K562 (cell line): ENCODE data around the gene NPNT. TPM values are rescaled to one million over a fixed set of nuclear protein-coding genes. Genes with fewer than 3 reads are reported as not detected.

Source experiments
- ATAC-seq: fragments of 200-7000 bp; cut with Tn5 transposase; 3 replicates; pipeline ENCODE4 v1.9.1; 2020; ENCODE audit warnings: moderate library complexity
- BruUV-seq: library from RNA; stranded (reverse); fragments of 400-500 nt; replicated peaks from 2 replicates; lab custom pipeline; 2021; lab: Mats Ljungman, UMichigan
- CTCF ChIA-PET: fragments of 300-600 bp; formaldehyde crosslinking; extraction: SDS; loops from one replicate; lab custom pipeline; 2021; ENCODE audit warnings: low intra/inter-chr PET ratio; lab: Yijun Ruan, JAX
- POLR2A ChIA-PET: fragments of 300-600, 350-650 bp; sonication (Branson Sonifier 250); formaldehyde crosslinking; extraction: SDS; loops from one replicate; lab custom pipeline; 2021; ENCODE audit warnings: antibody characterized with exemption, inconsistent platforms; lab: Yijun Ruan, JAX
- DNase-seq, 4 experiments: peaks; one replicate each; pipeline versions ENCODE4 v3.0.0 to v3.0.0-alpha.2; 2011 to 2018; ENCODE audit warnings: low spot score in 3 of 4, mixed read lengths in 3 of 4; ENCODE audit errors: extremely low read depth in 1 of 4
- FAIRE-seq: peaks from 2 replicates; lab custom pipeline; 2011; peaks lifted over from hg19 to GRCh38; lab: Jason Lieb, UNC
- H2AFZ ChIP-seq: 2 replicates; pipeline ENCODE4 v1.6.0; 2011; ENCODE audit warnings: low read depth, low read length, control low read depth, inconsistent platforms
- H3K27ac ChIP-seq: fragments of 200-600 bp; 3 replicates; pipeline ENCODE4 v1.8.0; 2011; ENCODE audit warnings: low read depth, mild to moderate bottlenecking, control low read depth, inconsistent platforms, low read length, moderate library complexity, mixed read lengths; ENCODE audit errors: extremely low read depth
- H3K27me3 ChIP-seq, 2 experiments: fragments of 300-600 bp in 1 of 2; 2 replicates in 1 of 2; 3 replicates in 1 of 2; pipeline versions ENCODE4 v1.6.0 to v1.8.0; 2011; ENCODE audit warnings: inconsistent platforms in 2 of 2, low read length in 2 of 2, mild to moderate bottlenecking in 1 of 2, mixed read lengths in 1 of 2, moderate library complexity in 1 of 2; ENCODE audit not compliant: control insufficient read depth in 2 of 2, insufficient read depth in 2 of 2
- H3K36me3 ChIP-seq: fragments of 300-600 bp; 3 replicates; pipeline ENCODE4 v1.8.0; 2011; ENCODE audit warnings: mild to moderate bottlenecking, low read length, inconsistent platforms; ENCODE audit not compliant: control insufficient read depth, insufficient read depth
- H3K4me1 ChIP-seq, 2 experiments: fragments of 200-600 bp in 1 of 2; replicated peaks in 1 of 2; 2 replicates in 1 of 2; 3 replicates in 1 of 2; pipeline versions ENCODE4 v1.5.1 to v1.8.0; 2011; ENCODE audit warnings: inconsistent platforms in 2 of 2, low read length in 2 of 2, mild to moderate bottlenecking in 1 of 2, mixed read lengths in 1 of 2, moderate library complexity in 1 of 2; ENCODE audit not compliant: control insufficient read depth in 2 of 2, insufficient read depth in 2 of 2
- H3K4me2 ChIP-seq: 2 replicates; pipeline ENCODE4 v1.6.1; 2011; ENCODE audit warnings: low read length, control low read depth, inconsistent platforms, mixed read lengths; ENCODE audit not compliant: insufficient read depth
- H3K4me3 ChIP-seq: fragments of 200-600 bp; sonication (generic), shearing (Covaris generic); 2 replicates; pipeline ENCODE4 v1.5.1; 2016; ENCODE audit warnings: control low read depth, inconsistent platforms
- H3K79me2 ChIP-seq: fragments of 200-600 bp; 3 replicates; pipeline ENCODE4 v1.8.0; 2011; ENCODE audit warnings: low read length, inconsistent platforms; ENCODE audit not compliant: control insufficient read depth, insufficient read depth
- H3K9ac ChIP-seq, 2 experiments: 2 replicates each; pipeline versions ENCODE4 v1.6.0 to v1.6.1; 2011; ENCODE audit warnings: low read depth in 2 of 2, low read length in 2 of 2, control low read depth in 1 of 2, inconsistent platforms in 1 of 2, mild to moderate bottlenecking in 1 of 2, mixed read lengths in 1 of 2; ENCODE audit not compliant: insufficient read depth in 1 of 2
- H3K9me1 ChIP-seq: one replicate; pipeline ENCODE4 v1.6.0; 2011; ENCODE audit warnings: inconsistent platforms, mild to moderate bottlenecking, low read length, moderate library complexity; ENCODE audit not compliant: control insufficient read depth, insufficient read depth
- H3K9me3 ChIP-seq: replicated peaks from 2 replicates; pipeline ENCODE4 v1.5.1; 2011; ENCODE audit warnings: low read depth, low read length, inconsistent platforms; ENCODE audit not compliant: control insufficient read depth, insufficient read depth
- H4K20me1 ChIP-seq: replicated peaks from 2 replicates; pipeline ENCODE4 v1.6.1; 2011; ENCODE audit warnings: low read length, inconsistent platforms, mixed read lengths; ENCODE audit not compliant: control insufficient read depth, insufficient read depth
- FOXP1 ChIP-seq: sonication (generic); formaldehyde crosslinking; IDR thresholded peaks from 2 replicates; pipeline ENCODE4 v1.8.0; 2022; ENCODE audit warnings: mild to moderate bottlenecking, missing genetic modification reagents
- KLF16 ChIP-seq: IDR thresholded peaks from 2 replicates; pipeline ENCODE4 v1.6.1; 2016; ENCODE audit warnings: antibody characterized with exemption
- PTTG1 ChIP-seq: fragments of 450-650 bp; IDR thresholded peaks from 2 replicates; pipeline ENCODE4 v1.6.1; 2016; ENCODE audit warnings: low read depth, mild to moderate bottlenecking, missing genetic modification characterization, missing compliant biosample characterization
- ZNF263 ChIP-seq: sonication (generic); formaldehyde crosslinking; IDR thresholded peaks from 2 replicates; pipeline ENCODE4 v1.8.0; 2022; ENCODE audit warnings: mild to moderate bottlenecking, missing genetic modification reagents, borderline replicate concordance
- ZNF354B ChIP-seq: fragments of 250-450 bp; sonication (Bioruptor Pico); IDR thresholded peaks from 2 replicates; pipeline ENCODE4 v1.4.0; 2020
- WGBS: fragments of 100-300 bp; shearing (Covaris generic); methylation state at CpG from one replicate; pipeline ENCODE4 v1.1.6; 2016; ENCODE audit warnings: low coverage, mixed read lengths; ENCODE audit not compliant: insufficient coverage; ENCODE audit errors: missing lambda C conversion rate; 5-methylcytosine and 5-hydroxymethylcytosine counted together
- in situ Hi-C: fragments of 300-500 bp; cut with MboI; formaldehyde crosslinking; loops from 4 replicates; pipeline ENCODE4 v1.15.0; 2018; ENCODE audit warnings: inconsistent platforms, mixed read lengths
- intact Hi-C: fragments of 100-400 bp; cut with micrococcal nuclease; formaldehyde crosslinking; loops from 2 replicates; pipeline ENCODE4 v1.14.2; 2022
- polyA plus RNA-seq, 8 experiments: library from polyadenylated mRNA; depleted of rRNA in 4 of 8; stranded (reverse) in 5 of 8; unstranded in 3 of 8; fragments of >200 nt; fragmentation: Nextera tagmentation in 2 of 8; fragmentation: Illumina TruSeq in 1 of 8; extraction: Ambion mirVana in 2 of 8; extraction: Trizol in 1 of 8; gene quantifications; 2 replicates each; pipeline versions ENCODE4 v1.2.1 to v1.2.3, GENCODE V29; 2011 to 2014; ENCODE audit warnings: inconsistent platforms in 1 of 8, missing spikeins in 1 of 8
- total RNA-seq, 7 experiments: library from RNA; depleted of rRNA in 6 of 7; stranded (reverse); fragments of >200 nt in 6 of 7; fragmentation: Illumina TruSeq in 2 of 7; extraction: Trizol in 2 of 7; gene quantifications; 2 replicates each; pipeline versions ENCODE4 v1.2.1 to v1.2.3, GENCODE V29; 2011 to 2021; ENCODE audit warnings: low replicate concordance in 1 of 7
- TF ChIP-seq, protein P1 (sequence below), 3 experiments: IDR thresholded peaks in 2 of 3; conservative IDR thresholded peaks in 1 of 3; 2 replicates each; pipeline ENCODE4 v1.5.1; 2011 to 2012; ENCODE audit warnings: low read length in 3 of 3, mild to moderate bottlenecking in 3 of 3, control low read depth in 2 of 3, improper control_type of control experiment in 1 of 3, inconsistent platforms in 1 of 3, low read depth in 1 of 3, mixed read lengths in 1 of 3, moderate library complexity in 1 of 3; ENCODE audit not compliant: insufficient read depth in 2 of 3

Gene NPNT
- total and polyA plus RNA-seq, 9 of the 15 experiments (the other 6 are each of a cell fraction or from before 2014, with no cell fraction given) = 0.22 TPM; not detected in 8

DNA sequence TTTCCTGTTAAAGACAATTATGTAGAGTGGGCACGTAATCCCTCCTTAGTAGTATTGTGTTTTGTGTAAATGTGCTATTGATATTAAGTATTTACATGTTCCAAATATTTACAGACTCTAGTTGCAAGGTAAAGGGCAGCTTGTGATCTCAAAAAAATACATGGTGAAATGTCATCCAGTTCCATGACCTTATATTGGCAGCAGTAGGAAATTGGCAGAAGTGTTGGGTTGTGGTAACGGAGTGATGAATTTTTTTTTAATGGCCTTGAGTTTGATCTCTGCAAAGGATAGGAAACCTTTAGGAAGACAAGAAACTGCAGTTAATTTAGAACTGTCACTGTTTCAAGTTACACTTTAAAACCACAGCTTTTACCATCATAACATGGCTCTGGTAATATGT is 74.3 kb downstream of the NPNT start:
- intact Hi-C loops = no loop called here
- Histone ChIP-seq H3K27ac (no peak overlapping the region), H3K9me1 (no peaks in the 10 kb centered on the region), H3K36me3 (no peaks in the 10 kb centered on the region), H3K9me3 (no peaks in the 10 kb centered on the region), H3K4me3 (no peak overlapping the region), H3K27me3 (no peaks in the 10 kb centered on the region), H4K20me1 (no peaks in the 10 kb centered on the region), H3K9ac (no peak overlapping the region), H3K4me1 (peaks cover 0 to 4% of the 10 kb centered on the region in 2 experiments; a peak in 3 of 5 replicates), H3K79me2 (no peaks in the 10 kb centered on the region), H3K4me2 (no peak overlapping the region), H2AFZ (no peak overlapping the region)
- POLR2A ChIA-PET = no interaction called here
- CTCF ChIA-PET = no interaction called here
- DNase-seq (no peak), ATAC-seq (no peak), FAIRE-seq (no peak)
- WGBS = 22% methylated on average over 2 of the region's 2 CpGs
- in situ Hi-C loops = no loop called here
- no peak for TF ChIP-seq PTTG1 (tag)
- no peak for TF ChIP-seq ZNF354B (CRISPR knock-in tag)
- no peak for TF ChIP-seq ZNF263
- TF ChIP-seq KLF16 = no peak
- TF ChIP-seq FOXP1 (CRISPR knock-in tag) = no peak
- TF ChIP-seq, protein P1, sequence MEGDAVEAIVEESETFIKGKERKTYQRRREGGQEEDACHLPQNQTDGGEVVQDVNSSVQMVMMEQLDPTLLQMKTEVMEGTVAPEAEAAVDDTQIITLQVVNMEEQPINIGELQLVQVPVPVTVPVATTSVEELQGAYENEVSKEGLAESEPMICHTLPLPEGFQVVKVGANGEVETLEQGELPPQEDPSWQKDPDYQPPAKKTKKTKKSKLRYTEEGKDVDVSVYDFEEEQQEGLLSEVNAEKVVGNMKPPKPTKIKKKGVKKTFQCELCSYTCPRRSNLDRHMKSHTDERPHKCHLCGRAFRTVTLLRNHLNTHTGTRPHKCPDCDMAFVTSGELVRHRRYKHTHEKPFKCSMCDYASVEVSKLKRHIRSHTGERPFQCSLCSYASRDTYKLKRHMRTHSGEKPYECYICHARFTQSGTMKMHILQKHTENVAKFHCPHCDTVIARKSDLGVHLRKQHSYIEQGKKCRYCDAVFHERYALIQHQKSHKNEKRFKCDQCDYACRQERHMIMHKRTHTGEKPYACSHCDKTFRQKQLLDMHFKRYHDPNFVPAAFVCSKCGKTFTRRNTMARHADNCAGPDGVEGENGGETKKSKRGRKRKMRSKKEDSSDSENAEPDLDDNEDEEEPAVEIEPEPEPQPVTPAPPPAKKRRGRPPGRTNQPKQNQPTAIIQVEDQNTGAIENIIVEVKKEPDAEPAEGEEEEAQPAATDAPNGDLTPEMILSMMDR (IDR thresholded peaks at IDR 0.05 in 2 of 3, conservative IDR thresholded peaks at IDR 0.05 in 1 of 3; ENCODE audit: insufficient read depth in 2 of 3, low read depth in 1 of 3, low read length in 3 of 3) = no peak
- BruUV-seq = no TSS peak
